ENCODE data around the gene LRRC41.

LRRC41 gene

GRCh38 chr1:46301808-46302640, 1.4 kb downstream of the LRRC41 start:
- H3K4me3 ChIP-seq (ENCODE audit: low read length): peak overlapping the region; percentile 99

GRCh38 chr1:46301406-46301807, 2.0 kb downstream of the LRRC41 start:
- H3K4me3 ChIP-seq (ENCODE audit: low read length): peak overlapping the region; percentile 99
- DNase-seq (ENCODE audit: low read depth): peak; percentile 31
- no peak for TF ChIP-seq CTCF (IDR thresholded peaks at IDR 0.05; ENCODE audit: insufficient read depth, low read depth, low read length, missing control alignments)

More at GRCh38 chr1:46301808-46302640, 1.4 kb downstream of the LRRC41 start:
- TF ChIP-seq CTCF (IDR thresholded peaks at IDR 0.05; ENCODE audit: insufficient read depth, low read depth, low read length, missing control alignments): no peak
- peak; percentile 45 for DNase-seq (ENCODE audit: low read depth)

GRCh38 chr1:46300673-46301405, 2.6 kb downstream of the LRRC41 start:
- no peak for TF ChIP-seq CTCF (IDR thresholded peaks at IDR 0.05; ENCODE audit: insufficient read depth, low read depth, low read length, missing control alignments)
- DNase-seq (ENCODE audit: low read depth): peak; percentile 26
- H3K4me3 ChIP-seq (ENCODE audit: low read length): peak overlapping the region; percentile 99

- no peak for DNase-seq (ENCODE audit: low read depth)
- H3K4me3 ChIP-seq (ENCODE audit: low read length): no peak overlapping the region
- no peak for TF ChIP-seq CTCF (IDR thresholded peaks at IDR 0.05; ENCODE audit: insufficient read depth, low read depth, low read length, missing control alignments)
These were observed 5.0 kb downstream of the LRRC41 start for GRCh38 chr1:46298387-46298786.

DNA sequence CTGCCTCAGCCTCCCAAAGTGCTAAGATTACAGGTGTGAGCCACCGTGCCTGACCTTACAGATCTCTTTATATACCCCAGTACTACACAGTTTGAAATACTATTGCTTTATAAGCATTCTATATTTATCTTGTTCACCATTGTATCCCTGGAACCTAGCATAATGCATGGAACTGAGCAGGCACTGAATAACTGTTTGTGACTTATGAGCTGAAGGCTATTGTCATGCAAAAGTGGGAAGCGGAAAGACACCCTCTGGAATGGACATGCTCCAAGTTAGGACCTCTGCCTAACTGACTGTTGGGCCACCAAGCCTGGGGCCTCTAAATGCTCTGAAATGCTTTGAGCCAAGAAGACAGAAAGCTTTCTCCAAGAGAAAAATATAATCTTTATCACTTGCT, 8.1 kb downstream of the LRRC41 start:
- DNase-seq (ENCODE audit: low read depth): no peak
- no peak overlapping the region for H3K4me3 ChIP-seq (ENCODE audit: low read length)
- TF ChIP-seq CTCF (IDR thresholded peaks at IDR 0.05; ENCODE audit: insufficient read depth, low read depth, low read length, missing control alignments): no peak

GRCh38 chr1:46289976-46290375, 13.4 kb downstream of the LRRC41 start:
- DNase-seq (ENCODE audit: low read depth): no peak
- TF ChIP-seq CTCF (IDR thresholded peaks at IDR 0.05; ENCODE audit: insufficient read depth, low read depth, low read length, missing control alignments): no peak
- no peak overlapping the region for H3K4me3 ChIP-seq (ENCODE audit: low read length)

Measured in epithelial cell of esophagus (primary cell).